ENCODE results near the gene ITPR3.

The ITPR3 gene

DNA sequence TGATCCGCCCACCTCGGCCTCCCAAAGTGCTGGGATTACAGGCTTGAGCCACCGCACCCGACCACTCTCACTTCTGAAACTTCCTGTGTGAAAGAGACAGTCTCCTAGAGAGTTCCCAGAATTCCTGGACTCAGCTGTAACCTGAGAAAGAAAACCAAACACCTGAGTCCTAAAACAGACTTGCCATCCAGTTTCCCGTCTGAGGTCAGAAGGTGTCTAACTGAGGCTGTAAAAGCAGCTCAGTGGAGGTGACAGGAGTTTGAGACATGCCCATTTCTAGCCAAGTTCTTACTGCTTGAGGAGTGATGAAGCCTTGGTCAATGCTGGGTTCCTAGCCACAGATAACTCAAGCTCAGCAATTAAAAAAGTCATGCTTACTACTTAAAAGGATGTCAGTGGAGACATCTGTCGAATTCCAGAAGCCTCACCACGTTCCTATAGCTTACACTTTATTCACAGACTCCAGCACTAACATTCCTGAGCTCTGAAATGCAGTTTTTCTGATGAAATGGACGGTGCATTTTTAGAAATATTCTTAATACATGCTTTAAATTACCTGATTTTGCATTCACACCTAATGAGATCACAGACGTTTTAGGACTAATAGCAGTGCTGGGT lies 84.3 kb downstream of the ITPR3 start:
- DNase-seq, result no peak

DNA sequence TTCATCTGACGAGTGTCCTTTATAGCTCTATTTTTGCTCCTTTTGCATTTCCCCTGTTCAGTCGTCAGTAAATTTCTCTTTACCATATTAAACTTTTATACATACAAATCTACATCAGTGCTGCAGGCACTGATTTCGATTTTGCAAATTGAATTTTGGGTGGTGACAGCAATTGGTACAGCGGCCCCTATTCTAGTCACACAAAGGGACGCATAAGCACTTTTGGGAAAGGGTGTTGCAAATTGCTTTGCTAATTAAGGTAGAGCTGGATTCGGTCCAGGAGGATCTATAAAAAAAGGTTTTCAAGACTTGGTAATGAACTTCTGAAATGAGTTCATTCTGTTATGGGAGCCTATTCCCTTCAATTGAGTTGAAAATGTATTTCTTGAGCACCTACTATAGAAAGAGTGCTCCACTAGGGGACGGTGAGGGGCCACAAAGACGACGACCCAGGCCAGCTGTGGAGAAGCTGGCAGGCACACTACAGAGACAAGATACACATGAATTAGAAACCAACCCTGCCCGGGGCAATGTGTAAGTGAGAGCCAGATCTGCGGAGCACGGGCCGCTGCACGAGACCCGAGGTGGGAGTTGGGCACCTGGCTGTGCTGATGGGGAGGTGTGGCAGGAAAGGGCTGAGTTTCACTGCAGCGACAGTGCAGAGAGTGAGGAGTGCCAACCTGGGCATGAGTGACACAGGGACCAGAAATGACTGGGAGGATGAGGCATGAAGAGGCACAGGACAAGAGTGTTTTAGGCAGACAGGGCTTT lies 85.0 kb downstream of the ITPR3 start:
- DNase-seq, result no peak

DNA sequence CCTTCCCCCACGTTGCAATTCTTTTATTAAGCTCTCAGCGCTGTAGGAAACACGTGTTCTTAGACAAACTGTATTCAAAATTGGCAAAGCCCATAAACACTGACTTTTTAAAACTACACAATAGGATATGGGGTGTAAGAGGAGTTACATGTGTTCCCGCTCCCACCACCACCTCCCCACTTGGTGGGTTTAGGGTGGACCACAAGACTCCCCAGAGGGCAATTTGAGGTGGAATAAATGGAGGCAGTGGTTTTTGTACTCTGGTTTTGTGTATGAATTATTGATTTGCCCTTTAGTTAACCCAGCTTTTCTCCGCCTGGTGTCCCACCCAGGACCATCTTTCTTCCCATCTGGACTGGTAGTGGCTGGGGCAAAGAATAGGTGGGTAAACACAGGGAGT lies 86.6 kb downstream of the ITPR3 start:
- DNase-seq, result no peak

DNA sequence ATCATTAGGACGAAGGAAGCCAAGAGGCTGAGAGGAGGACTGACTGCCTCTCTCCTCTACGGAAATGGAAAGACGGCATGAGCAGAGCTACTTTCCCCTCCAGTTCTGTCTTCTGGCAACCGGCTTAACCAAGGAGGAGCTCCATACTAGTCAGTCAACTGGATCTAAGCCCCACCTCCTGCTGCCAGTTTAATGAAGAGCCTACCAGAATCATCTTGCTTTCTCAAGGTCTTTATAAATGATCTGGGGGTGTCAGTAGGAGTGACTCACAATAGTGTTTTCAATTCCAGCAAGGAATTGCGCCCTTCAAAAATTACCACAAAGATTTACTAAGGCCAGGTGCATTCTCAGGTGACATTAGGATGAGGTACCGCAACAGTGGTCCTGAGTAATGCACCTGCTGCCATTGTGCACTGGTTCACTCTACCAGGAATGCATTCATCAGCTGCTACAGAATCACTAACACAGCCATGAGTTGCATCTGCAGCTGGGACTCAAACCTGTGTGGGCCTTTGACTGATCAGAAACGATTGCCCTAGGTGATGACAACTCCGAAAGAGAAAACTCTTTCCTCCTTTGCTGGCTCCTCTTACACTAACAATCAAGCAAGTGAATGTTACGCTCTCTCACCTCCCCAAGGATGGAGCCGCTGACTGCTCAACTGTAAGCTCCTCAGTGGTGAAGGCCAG lies 87.5 kb downstream of the ITPR3 start:
- no peak for DNase-seq

DNA sequence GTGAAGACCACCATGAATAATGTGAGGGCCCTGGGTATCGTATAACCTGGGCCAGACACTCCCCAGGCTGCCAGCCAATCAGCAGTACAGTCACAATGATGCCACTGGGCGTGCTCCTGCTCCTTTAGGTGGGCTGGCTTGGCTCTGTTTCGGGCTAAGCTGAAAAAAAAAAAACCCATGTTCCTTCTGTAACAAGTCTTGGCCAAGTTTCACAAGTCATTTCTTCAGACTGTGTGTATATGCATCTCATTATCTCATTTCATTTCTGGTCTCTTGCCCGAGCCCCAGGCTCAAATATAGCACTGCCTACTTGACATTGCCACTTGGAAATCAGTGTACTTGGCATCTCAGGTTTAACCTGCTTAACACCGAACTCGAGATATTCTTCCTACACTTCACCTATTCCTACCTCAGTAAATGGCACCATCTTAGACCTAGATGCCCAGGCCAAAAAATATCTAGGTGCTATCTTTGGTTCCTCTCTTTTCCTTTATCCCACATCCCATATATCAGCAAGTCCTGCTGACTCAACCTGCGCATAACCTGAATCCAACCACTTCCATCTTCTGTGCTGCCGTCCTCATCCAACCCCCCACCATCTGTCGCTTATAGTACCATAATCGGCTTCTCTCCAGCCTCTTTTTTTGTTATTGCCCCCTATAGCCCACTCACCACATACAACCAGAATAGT lies 88.6 kb downstream of the ITPR3 start:
- no peak for DNase-seq

DNA sequence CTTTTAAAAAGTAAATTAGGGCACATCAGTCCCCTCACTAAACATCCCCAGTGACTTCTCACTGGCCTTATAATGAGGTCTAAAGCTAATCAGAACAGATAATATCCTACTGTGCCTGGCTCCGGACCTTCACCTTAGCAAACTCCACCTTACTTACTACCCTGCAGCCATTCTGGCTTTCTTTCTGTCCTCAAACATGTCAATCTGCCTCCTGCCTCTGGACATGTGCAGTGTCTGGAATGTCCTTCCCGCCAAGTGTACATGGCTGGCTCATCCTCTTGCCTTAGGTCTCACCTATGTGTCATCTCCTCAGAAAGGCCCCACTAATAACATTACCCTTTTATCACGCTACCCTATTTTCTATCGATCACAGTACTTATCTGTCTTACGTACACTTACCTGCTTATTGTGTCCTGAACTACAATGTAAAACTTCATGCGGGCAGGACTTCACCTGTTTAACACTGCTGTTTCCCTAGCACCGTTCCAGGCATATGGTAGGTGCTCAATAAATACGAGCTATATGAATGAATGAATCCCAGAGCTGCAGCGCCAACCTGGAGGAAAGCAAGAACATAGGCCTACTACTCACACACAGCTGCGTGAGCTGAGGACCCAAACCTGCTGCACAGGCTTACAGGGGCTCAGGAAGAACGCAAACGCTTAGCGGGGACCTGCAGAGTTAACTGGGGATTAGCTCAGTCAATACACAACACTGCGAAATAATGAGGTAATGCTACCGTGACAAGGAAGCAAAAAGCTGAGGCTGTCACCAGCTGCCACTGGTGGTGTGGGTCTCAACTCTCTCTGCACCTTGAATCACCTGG lies 89.4 kb downstream of the ITPR3 start:
- DNase-seq, result peak in 1 of 2 experiments; percentile 32

DNA sequence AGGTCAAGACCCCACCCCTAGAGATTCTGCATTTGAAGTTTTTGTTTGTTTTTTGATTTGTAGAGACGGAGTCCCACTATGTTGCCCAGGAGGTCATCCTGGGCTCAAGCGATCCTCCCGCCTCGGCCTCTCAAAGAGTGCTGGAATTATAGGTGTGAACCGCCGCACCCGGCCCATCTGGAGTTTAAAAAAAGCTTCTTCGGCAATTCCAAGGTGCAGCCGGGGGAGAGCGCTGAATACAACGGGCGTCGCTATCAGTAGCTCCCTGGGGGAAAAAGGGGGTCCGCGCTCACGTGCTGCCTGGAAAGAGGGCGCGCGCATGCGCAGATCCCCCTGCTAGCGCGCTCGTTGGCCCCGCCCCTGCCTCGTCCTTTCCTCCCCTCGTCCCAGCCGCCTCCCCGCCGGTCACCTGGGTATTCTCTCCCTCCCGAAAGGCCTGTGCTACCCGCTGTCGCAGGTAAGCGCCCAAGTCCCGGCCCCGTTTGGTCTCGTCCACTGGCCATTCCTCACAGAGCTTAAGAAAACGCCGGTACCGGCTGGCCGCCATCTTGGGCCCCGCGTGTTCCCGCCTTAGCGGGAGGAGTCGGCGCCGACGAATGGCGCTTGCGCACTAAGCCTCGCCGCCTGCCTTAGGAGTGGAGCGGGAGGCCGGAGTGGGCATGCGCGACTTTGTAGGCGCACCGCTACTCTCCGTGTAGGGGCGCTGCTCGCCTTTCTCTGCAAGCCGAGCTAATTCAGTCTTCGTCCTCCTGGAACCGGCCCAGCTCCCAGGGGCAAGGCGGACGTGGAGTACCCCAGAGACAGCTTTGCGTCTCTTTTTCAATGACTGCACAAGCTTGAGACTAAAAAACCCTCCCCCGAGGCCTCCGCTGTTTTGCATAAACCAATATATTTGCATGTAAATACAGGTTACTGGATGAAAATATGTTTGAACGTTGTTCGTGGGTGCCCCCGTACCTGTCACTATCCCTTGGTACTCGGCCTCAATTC lies 90.3 kb downstream of the ITPR3 start, which contains the start of gene UQCC2:
Gene UQCC2, minus strand, starts transcription at position 561 of the 990 bp plus-strand sequence. Its CDS starts 14 bp downstream, at position 547.
- DNase-seq, result peak; percentile 95 to 98

DNA sequence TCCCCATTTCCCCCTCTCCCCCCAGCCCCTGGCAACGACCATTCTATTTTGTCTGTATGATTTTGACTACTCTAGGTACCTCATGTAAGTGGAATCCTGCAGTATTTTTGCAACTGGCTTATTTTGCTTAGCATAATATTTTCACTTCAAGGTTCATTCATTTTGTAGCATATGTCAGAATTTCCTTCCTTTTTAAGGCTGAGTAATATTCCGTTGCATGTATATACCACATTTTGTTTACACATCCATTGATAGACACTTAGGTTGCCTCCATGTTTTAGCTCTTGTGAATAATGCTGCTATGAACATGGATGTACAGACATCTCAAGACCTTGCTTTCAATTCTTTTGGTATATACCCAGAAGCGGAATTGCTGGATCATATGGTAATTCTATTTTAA lies 91.8 kb downstream of the ITPR3 start:
- no peak for DNase-seq

DNA sequence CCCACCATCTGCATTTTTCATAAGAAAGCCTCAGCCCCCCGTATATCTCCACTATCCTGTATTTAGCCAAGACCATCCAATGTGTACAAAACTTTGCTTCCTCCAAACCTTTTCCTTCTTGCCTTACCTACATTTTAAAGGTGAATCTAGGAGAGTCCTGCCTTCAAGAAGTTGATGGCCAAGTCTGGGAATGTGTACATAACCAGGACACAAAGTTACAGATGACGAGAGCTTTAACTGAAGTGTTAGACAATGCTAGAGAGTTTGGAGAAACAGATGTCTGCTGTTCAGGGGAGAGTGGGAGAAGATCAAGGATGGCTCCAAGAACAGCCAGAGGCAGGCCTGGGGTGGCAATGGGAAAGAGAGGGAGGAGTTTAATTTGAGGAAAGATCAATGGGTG lies 92.7 kb downstream of the ITPR3 start:
- no peak for DNase-seq

DNA sequence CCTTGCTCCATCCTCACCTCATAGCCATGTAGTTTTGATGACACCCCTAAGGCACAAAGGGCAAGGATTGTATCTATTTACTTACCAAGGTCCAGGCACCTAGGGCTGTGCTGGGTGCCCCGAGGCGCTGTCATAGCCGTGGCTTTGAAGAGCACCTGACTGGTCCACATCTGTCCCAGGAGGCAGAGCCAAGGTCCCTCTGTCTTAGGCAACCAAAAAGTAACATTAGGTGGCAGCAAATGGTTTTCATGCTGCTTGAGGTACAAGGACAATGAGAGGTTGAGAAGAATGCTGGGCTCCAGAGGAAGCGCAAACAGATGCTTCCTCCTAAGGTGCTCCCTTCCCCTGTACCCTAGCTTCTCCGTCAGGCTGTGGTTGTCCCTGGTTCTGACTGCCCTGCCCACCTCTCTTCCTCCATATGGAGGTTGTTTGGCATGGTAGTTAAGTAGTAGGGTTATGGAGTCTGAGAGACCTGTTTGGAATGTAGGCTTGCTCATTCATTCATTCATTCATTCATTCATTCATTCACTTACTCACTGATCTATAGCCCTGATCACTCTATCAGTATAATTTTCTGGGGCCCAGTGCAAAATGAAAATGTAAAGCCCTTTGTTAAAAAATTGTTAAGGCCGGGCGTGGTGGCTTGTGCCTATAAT lies 93.4 kb downstream of the ITPR3 start:
- peak in 1 of 2 experiments; percentile 5 for DNase-seq

DNA sequence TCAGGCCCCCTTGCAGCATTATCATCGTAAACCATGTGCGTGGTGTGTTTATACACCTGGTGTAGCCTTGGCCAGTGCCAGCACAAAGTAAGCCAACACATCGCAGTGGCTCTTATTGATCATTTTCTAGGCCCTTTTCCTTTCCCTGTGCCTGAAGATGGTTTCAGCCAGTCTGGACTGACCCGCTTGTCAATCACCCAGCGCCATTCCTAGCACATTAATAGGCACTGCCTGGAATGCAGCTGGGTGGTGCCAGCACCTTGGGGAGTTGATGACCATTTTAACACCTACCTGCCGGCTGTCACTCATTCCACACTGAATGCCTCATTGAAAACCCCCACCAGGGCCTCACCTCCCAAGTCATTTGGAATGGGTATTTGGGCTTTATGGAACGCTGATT lies 95.3 kb downstream of the ITPR3 start:
- no peak for DNase-seq

DNA sequence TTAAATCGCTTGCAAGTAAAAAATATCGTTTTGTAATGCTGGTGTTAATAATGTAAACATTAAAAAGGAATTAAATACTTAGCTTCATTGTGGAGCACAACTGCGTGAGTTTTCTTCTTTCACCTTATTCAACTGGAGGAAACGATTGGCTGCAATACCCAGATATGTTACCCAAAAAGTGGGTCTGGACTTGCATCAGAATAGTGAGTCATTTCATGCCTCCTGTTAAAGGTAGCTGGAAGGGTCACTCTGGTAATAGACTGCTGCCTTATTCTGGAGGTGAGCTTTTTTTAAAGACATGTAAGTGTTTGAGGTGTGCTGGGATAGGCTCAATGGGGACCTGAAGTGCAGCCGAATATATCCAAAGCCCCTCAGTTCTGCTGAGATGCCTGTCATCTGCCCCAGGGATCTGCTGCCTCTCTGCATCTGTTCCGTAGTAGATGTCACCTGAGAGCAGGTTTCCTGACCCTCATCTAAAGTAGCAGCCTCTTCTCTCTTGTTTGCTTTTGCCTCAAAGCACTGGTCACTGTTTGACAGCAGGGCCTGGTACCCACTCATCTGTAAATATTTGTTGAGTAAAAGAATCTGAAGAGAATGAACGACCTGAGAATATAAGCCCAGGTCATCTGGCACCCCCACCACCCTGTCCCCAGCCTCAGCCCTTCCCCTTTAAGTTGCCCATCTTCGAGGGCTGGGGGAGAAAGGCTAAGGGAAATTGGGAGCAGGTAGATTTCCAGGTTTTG lies 95.9 kb downstream of the ITPR3 start:
- DNase-seq, result no peak

DNA sequence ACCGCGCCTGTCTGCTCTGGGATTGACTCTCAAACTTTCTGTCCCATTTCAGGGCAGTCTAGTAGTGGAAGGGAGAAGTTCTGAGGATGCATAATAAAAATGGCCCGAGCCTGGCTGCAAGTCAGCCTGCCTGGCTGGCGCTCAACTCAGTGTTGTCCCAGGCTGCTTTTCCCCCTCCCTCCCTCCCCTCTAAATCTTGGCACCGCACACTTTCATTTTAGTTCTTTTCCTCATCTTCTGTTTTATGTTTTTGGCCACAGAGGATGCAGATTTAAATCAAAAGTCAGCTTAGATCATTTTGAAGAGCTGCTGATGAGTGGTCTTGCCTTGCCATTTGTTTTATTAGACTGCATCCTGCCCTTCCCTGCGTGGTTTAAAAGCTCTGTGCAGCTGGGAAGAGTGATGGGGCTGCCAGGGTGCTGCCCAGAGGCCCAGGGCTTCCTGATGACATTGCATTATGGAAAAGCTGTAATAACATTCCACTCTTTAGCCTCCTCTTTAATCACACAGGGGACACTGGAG lies 96.9 kb downstream of the ITPR3 start:
- no peak for DNase-seq

DNA sequence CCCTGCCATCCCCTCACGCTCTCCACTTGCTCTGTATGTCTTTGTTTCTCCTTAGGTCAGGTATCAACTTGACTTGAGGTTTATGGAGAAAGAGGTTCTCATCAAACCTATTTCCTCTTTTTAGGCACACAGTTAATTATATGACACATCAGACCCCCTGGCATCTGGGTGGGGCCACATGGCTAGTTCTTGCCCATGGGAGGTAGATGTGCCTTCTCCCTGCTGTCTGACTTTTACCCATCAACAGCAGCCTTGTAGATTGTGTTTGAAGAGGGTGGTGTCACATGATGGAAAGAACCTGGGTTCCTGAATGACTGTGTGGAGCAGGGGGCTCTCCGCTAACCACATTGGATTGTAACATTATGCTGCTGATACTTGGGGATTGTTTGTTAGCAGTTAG lies 97.6 kb downstream of the ITPR3 start:
- no peak for DNase-seq

DNA sequence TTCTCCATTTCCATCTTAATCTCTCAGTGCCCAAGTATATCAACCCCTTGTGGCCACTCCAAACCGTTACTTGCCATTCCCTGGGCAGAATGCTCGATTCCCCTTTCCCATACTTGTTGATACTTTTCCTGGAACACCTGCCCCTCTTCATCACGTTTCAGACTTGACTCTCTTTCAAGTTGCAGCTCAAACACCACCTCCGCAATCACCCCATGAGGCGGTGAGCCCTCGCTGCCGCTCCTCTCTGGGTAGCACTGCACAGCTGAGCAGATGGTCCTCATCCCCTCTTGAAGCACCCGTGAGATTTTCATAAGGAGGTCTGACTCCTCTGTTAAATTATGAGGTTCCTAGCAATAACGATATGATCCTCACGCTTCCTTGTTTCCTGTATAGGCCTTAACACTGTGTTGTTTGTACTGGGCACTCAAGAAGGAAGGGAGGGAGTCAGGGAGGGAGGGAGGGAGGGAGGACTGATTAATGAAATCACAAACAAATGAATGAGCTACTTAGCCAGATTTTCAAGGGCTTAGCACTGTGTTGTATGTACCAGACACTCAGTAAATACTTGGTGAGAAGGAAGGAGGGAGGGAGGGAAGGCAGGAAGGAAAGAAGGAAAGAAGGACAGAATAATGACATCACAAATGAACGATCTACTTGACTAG lies 98.3 kb downstream of the ITPR3 start:
- DNase-seq, result no peak

DNA sequence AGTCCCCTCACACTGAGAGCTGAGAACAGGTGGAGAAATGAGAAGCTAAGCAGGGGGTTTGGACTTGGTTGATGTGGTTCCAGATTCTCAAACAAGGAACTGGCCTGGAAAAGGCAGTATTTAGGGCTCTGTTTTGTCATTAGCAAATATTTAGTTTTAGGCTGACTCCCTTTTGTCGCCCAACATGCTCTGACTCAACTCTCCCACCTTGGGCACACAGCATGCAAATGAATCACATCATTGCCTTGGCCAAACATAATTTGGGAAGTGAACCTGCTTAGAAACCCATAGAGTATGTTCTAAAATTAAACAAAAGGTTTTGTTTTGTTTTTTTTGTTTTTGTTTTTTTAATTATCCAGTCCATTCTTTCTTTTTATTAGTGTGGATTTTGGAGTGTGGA lies 99.9 kb downstream of the ITPR3 start:
- DNase-seq, result no peak

DNA sequence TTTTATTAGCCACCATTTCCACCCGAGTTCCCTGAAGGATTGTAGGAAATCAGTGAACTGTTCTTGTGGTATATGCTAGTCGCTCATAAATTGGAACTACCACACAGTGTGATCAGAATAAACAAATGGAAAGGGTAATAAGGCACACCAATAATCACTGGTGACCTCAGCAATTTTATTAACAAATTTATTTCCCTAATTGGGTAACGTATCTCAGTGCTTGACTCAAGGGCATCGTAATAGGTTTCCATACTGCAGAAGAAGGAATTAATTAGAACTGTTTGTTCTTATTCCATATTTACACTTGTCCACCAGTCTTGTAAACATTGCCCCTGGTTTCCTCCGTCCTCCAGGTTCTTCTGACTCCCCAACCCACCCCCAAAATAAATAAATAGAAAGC lies 100.4 kb downstream of the ITPR3 start:
- DNase-seq, result no peak

DNA sequence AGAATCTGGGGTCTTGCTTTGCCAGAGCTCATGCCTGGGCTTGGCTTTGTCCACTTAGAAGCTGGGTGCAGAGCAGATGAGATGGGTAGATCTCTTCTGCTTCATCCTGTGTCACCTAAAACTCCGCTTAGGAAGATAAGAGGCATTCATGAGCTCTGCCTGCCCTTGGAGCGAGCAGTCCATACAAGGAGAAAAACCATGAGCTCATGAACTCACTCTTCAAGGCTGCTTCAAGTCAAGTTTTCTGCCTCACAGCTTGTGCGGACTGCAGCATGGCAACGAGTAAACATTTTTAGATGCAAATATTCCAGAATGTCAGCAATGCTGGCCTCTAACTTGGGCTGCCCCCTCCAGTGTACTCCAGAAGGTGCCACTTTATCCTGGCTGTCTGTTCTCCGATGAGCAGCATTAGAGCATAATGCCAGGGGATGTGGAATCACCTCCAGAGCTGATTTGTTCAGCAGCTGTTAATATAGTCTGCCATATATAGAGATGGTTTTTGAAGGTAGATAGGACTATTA lies 101.0 kb downstream of the ITPR3 start:
- DNase-seq, result no peak

Data from AML-193 (cell line).